TTC549 (cell line): Measurements from ENCODE around the gene ERGIC1.
"Not testable (repeated sequence)": the region's sequence is repeated elsewhere in the genome, so short reads cannot be mapped to it uniquely, and the experiment has no call there.

Source experiments
- FAIRE-seq: peaks from 2 replicates; lab custom pipeline; 2012; peaks lifted over from hg19 to GRCh38; lab: Jason Lieb, UNC

The ERGIC1 gene

GRCh38 chr5:172847584-172847983 is 13.5 kb downstream of the ERGIC1 start:
- not testable (repeated sequence) for FAIRE-seq

- no peak for FAIRE-seq
Observed at GRCh38 chr5:172848419-172848818, 14.4 kb downstream of the ERGIC1 start.

GRCh38 chr5:172849606-172850453 is 15.8 kb downstream of the ERGIC1 start:
- no peak for FAIRE-seq

- FAIRE-seq = no peak
Observed at GRCh38 chr5:172850454-172850797, 16.4 kb downstream of the ERGIC1 start.

- not testable (repeated sequence) for FAIRE-seq
Observed at GRCh38 chr5:172851254-172851653, 17.2 kb downstream of the ERGIC1 start.

- no peak for FAIRE-seq
Observed at GRCh38 chr5:172852490-172853354, 18.7 kb downstream of the ERGIC1 start.

- FAIRE-seq = no peak
Observed at GRCh38 chr5:172853355-172853975, 19.4 kb downstream of the ERGIC1 start.

- no peak for FAIRE-seq
Observed at GRCh38 chr5:172854451-172854871, 20.4 kb downstream of the ERGIC1 start.

- no peak for FAIRE-seq
Observed at GRCh38 chr5:172854971-172855370, 20.9 kb downstream of the ERGIC1 start.

- FAIRE-seq = no peak
Observed at GRCh38 chr5:172855597-172856292, 21.7 kb downstream of the ERGIC1 start.

- FAIRE-seq = no peak
Observed at GRCh38 chr5:172856336-172856735, 22.3 kb downstream of the ERGIC1 start.

GRCh38 chr5:172857982-172858381 is 23.9 kb downstream of the ERGIC1 start:
- no peak for FAIRE-seq

- FAIRE-seq = no peak
Observed at GRCh38 chr5:172858511-172858989, 24.5 kb downstream of the ERGIC1 start.

- no peak for FAIRE-seq
Observed at GRCh38 chr5:172858990-172859811, 25.1 kb downstream of the ERGIC1 start.

GRCh38 chr5:172859966-172860365 is 25.9 kb downstream of the ERGIC1 start:
- no peak for FAIRE-seq

GRCh38 chr5:172860520-172861443 is 26.7 kb downstream of the ERGIC1 start:
- no peak for FAIRE-seq

GRCh38 chr5:172861461-172861860 is 27.4 kb downstream of the ERGIC1 start:
- FAIRE-seq = no peak

GRCh38 chr5:172862165-172862801 is 28.2 kb downstream of the ERGIC1 start:
- FAIRE-seq = no peak

- FAIRE-seq = not testable (repeated sequence)
Observed at GRCh38 chr5:172864171-172864570, 30.1 kb downstream of the ERGIC1 start.

GRCh38 chr5:172864747-172865146 is 30.7 kb downstream of the ERGIC1 start:
- no peak for FAIRE-seq
